Hepatocyte (in vitro differentiated cells): ENCODE data around the gene SOAT2. TPM values are rescaled to one million over a fixed set of nuclear protein-coding genes. Genes with fewer than 3 reads are reported as not detected.
A peak's percentile ranks its signal among the peaks of the same experiment; 100 is the strongest.

ENCODE experiments used
- DNase-seq: peaks from one replicate; pipeline ENCODE4 v3.0.0-alpha.2; 2016; ENCODE audit warnings: low spot score
- H2AFZ ChIP-seq: fragments of 200-600 bp; sonication (generic); 2 replicates; pipeline ENCODE4 v1.6.0; 2016; ENCODE audit warnings: antibody characterized with exemption, mild to moderate bottlenecking
- H3K27ac ChIP-seq: fragments of 200-600 bp; sonication (generic); 2 replicates; pipeline ENCODE4 v1.5.1; 2016; ENCODE audit warnings: mild to moderate bottlenecking
- H3K27me3 ChIP-seq: fragments of 200-600 bp; sonication (generic); 2 replicates; pipeline ENCODE4 v1.6.1; 2016
- H3K36me3 ChIP-seq: fragments of 200-600 bp; sonication (generic); replicated peaks from 2 replicates; pipeline ENCODE4 v1.5.1; 2016; ENCODE audit warnings: low read depth; ENCODE audit not compliant: insufficient read depth
- H3K4me1 ChIP-seq: fragments of 200-600 bp; sonication (generic); 2 replicates; pipeline ENCODE4 v1.5.1; 2016; ENCODE audit warnings: mild to moderate bottlenecking, moderate library complexity; ENCODE audit not compliant: insufficient read depth
- H3K4me2 ChIP-seq: fragments of 200-600 bp; sonication (generic); 2 replicates; pipeline ENCODE4 v1.6.0; 2016
- H3K4me3 ChIP-seq: fragments of 200-600 bp; sonication (generic); 2 replicates; pipeline ENCODE4 v1.5.1; 2016; ENCODE audit warnings: mild to moderate bottlenecking
- H3K79me2 ChIP-seq: fragments of 200-600 bp; sonication (generic); 2 replicates; pipeline ENCODE4 v1.6.0; 2017; ENCODE audit warnings: mild to moderate bottlenecking
- H3K9me2 ChIP-seq: fragments of 200-600 bp; sonication (generic); replicated peaks from 2 replicates; pipeline ENCODE4 v1.6.0; 2017; ENCODE audit warnings: mild to moderate bottlenecking; ENCODE audit not compliant: insufficient read depth
- H3K9me3 ChIP-seq: fragments of 200-600 bp; sonication (generic); 2 replicates; pipeline ENCODE4 v1.5.1; 2016; ENCODE audit warnings: low read depth, mild to moderate bottlenecking
- H4K20me1 ChIP-seq: fragments of 200-600 bp; sonication (generic); 2 replicates; pipeline ENCODE4 v1.6.0; 2016; ENCODE audit warnings: mild to moderate bottlenecking; ENCODE audit not compliant: insufficient read depth, poor library complexity, severe bottlenecking
- CTCF ChIP-seq: fragments of 200-600 bp; sonication (generic); IDR thresholded peaks from 2 replicates; pipeline ENCODE4 v1.5.1; 2016; ENCODE audit warnings: antibody characterized with exemption, mild to moderate bottlenecking; ENCODE audit not compliant: poor library complexity
- EZH2 ChIP-seq: fragments of 200-600 bp; sonication (generic); IDR thresholded peaks from 2 replicates; pipeline ENCODE4 v1.6.1; 2016; ENCODE audit warnings: antibody characterized with exemption, mild to moderate bottlenecking, borderline replicate concordance
- EZH2phosphoT487 ChIP-seq: fragments of 200-600 bp; sonication (generic); IDR thresholded peaks from one replicate; pipeline ENCODE4 v1.6.1; 2018; ENCODE audit warnings: antibody characterized with exemption, mild to moderate bottlenecking, low read depth, moderate library complexity; ENCODE audit not compliant: unreplicated experiment, severe bottlenecking
- WGBS: methylation state at CpG from one replicate; pipeline ENCODE4 v1.1.6; 2016; ENCODE audit warnings: low lambda C conversion rate; ENCODE audit errors: missing lambda C conversion rate; 5-methylcytosine and 5-hydroxymethylcytosine counted together
- polyA plus RNA-seq: library from polyadenylated mRNA; unstranded; fragments of >200 nt; fragmentation: Nextera tagmentation; extraction: Ambion mirVana; gene quantifications from 2 replicates; pipeline ENCODE4 v1.2.1, GENCODE V29; 2016
- total RNA-seq: library from RNA; depleted of rRNA; stranded (reverse); fragments of >200 nt; gene quantifications from 2 replicates; pipeline ENCODE4 v1.2.3, GENCODE V29; 2014

Gene SOAT2
- total and polyA plus RNA-seq, 2 experiments from 2014 or later = 21.8 to 29.4 TPM

- no peaks in the 10 kb centered on the region for H3K36me3 ChIP-seq
- H2AFZ ChIP-seq = no peak overlapping the region
- H3K79me2 ChIP-seq = no peaks in the 10 kb centered on the region
- no peaks in the 10 kb centered on the region for H3K27me3 ChIP-seq
- DNase-seq = no peak
- H3K4me1 ChIP-seq = no peaks in the 10 kb centered on the region
- H3K27ac ChIP-seq = no peak overlapping the region
- no peaks in the 10 kb centered on the region for H4K20me1 ChIP-seq
- WGBS = 49% methylated on average over 4 of the region's 4 CpGs
- TF ChIP-seq EZH2 = no peak
- TF ChIP-seq EZH2phosphoT487 = no peak
- no peak for TF ChIP-seq CTCF
- no peak overlapping the region for H3K4me2 ChIP-seq
- H3K9me3 ChIP-seq = no peaks in the 10 kb centered on the region
- H3K4me3 ChIP-seq = no peak overlapping the region
- no peaks in the 10 kb centered on the region for H3K9me2 ChIP-seq
Measured at GRCh38 chr12:53143355-53143754, 40.1 kb downstream of the SOAT2 start.

GRCh38 chr12:53145383-53146260, 42.3 kb downstream of the SOAT2 start:
- no peaks in the 10 kb centered on the region for H4K20me1 ChIP-seq
- no peaks in the 10 kb centered on the region for H3K9me2 ChIP-seq
- H3K4me2 ChIP-seq = no peak overlapping the region
- no peak overlapping the region for H3K27ac ChIP-seq
- 92% methylated on average over 5 of the region's 5 CpGs for WGBS
- H3K27me3 ChIP-seq = no peaks in the 10 kb centered on the region
- DNase-seq = peak; percentile 62
- no peak overlapping the region for H2AFZ ChIP-seq
- H3K4me3 ChIP-seq = no peak overlapping the region
- no peaks in the 10 kb centered on the region for H3K9me3 ChIP-seq
- no peak for TF ChIP-seq EZH2
- TF ChIP-seq CTCF = no peak
- TF ChIP-seq EZH2phosphoT487 = no peak
- H3K79me2 ChIP-seq = no peaks in the 10 kb centered on the region
- no peaks in the 10 kb centered on the region for H3K4me1 ChIP-seq
- H3K36me3 ChIP-seq = no peaks in the 10 kb centered on the region

GRCh38 chr12:53147181-53147580, 43.9 kb downstream of the SOAT2 start:
- no peaks in the 10 kb centered on the region for H3K27me3 ChIP-seq
- H4K20me1 ChIP-seq = no peaks in the 10 kb centered on the region
- no peak overlapping the region for H2AFZ ChIP-seq
- TF ChIP-seq EZH2phosphoT487 = no peak
- no peak for TF ChIP-seq CTCF
- no peak for TF ChIP-seq EZH2
- H3K9me2 ChIP-seq = no peaks in the 10 kb centered on the region
- H3K4me1 ChIP-seq = no peaks in the 10 kb centered on the region
- no peak overlapping the region for H3K27ac ChIP-seq
- DNase-seq = no peak
- no peaks in the 10 kb centered on the region for H3K9me3 ChIP-seq
- WGBS = 95% methylated on average over 5 of the region's 5 CpGs
- H3K4me3 ChIP-seq = no peak overlapping the region
- H3K36me3 ChIP-seq = no peaks in the 10 kb centered on the region
- H3K79me2 ChIP-seq = no peaks in the 10 kb centered on the region
- H3K4me2 ChIP-seq = no peak overlapping the region
